ENCODE data around the gene ACADM. TPM values are rescaled to one million over a fixed set of nuclear protein-coding genes. Genes with fewer than 3 reads are reported as not detected.
A peak's percentile ranks its signal among the peaks of the same experiment; 100 is the strongest.
"Not testable (repeated sequence)": the region's sequence is repeated elsewhere in the genome, so short reads cannot be mapped to it uniquely, and the experiment has no call there.

ACADM gene
- total and polyA plus RNA-seq, 2 of the 13 experiments (the other 11 are each of a cell fraction or from before 2014, with no cell fraction given) = 43.7 to 92.2 TPM

- H2AFZ ChIP-seq (ENCODE audit: low read length); H3K36me3 ChIP-seq (replicated peaks in 1 of 2; ENCODE audit: control insufficient read depth in 1 of 2, insufficient read depth in 2 of 2, low read length in 2 of 2); H3K79me2 ChIP-seq (ENCODE audit: insufficient read depth, low read length); H3K27ac ChIP-seq (ENCODE audit: extremely low read length, insufficient read depth, low read length); DNase-seq (ENCODE audit: low spot score); H3K9ac ChIP-seq (ENCODE audit: insufficient read depth, low read depth, low read length); H4K20me1 ChIP-seq (ENCODE audit: insufficient read depth, low read length); intact Hi-C loops (cut with micrococcal nuclease; ENCODE audit: unreplicated experiment); H3K27me3 ChIP-seq (ENCODE audit: control insufficient read depth in 1 of 2, insufficient read depth in 2 of 2, low read length in 2 of 2); FAIRE-seq; POLR2A ChIA-PET; H3K9me3 ChIP-seq (ENCODE audit: low read length); H3K4me1 ChIP-seq (ENCODE audit: insufficient read depth, low read length); H3K4me3 ChIP-seq (replicated peaks in 1 of 3; ENCODE audit: insufficient read depth in 1 of 3, low read depth in 2 of 3, low read length in 3 of 3); BruUV-seq (replicated peaks); H3K4me2 ChIP-seq (ENCODE audit: low read depth, low read length); in situ Hi-C loops (cut with HindIII; ENCODE audit: extremely low pct_ligation_motif_present, low pct_unique_long_range_greater_than_20kb); CTCF ChIA-PET (ENCODE audit: low intra/inter-chr PET ratio, low total read pairs): not testable (repeated sequence)
- 85% methylated on average over 2 of the region's 2 CpGs for WGBS (ENCODE audit: low lambda C conversion rate)
- ATAC-seq = peak; percentile 4; the same call in 1 of the 3 replicates
- TF ChIP-seq ZNF770 (CRISPR knock-in tag; IDR thresholded peaks at IDR 0.05) (peak; percentile 72), ZNF121 (CRISPR knock-in tag; IDR thresholded peaks at IDR 0.05) (peak; percentile 56)
Measured at GRCh38 chr1:75801480-75801879, 77.0 kb downstream of the ACADM start.

GRCh38 chr1:75808921-75809320, 84.4 kb downstream of the ACADM start:
- in situ Hi-C loops (cut with HindIII; ENCODE audit: extremely low pct_ligation_motif_present, low pct_unique_long_range_greater_than_20kb) = no loop called here
- Histone ChIP-seq H4K20me1 (ENCODE audit: insufficient read depth, low read length) (no peaks in the 10 kb centered on the region), H3K4me1 (ENCODE audit: insufficient read depth, low read length) (peaks cover 9% of the 10 kb centered on the region; the same call in 1 of the 2 replicates), H2AFZ (ENCODE audit: low read length) (no peak overlapping the region), H3K9me3 (ENCODE audit: low read length) (no peaks in the 10 kb centered on the region), H3K36me3 (replicated peaks in 1 of 2; ENCODE audit: control insufficient read depth in 1 of 2, insufficient read depth in 2 of 2, low read length in 2 of 2) (no peaks in the 10 kb centered on the region), H3K4me3 (replicated peaks in 1 of 3; ENCODE audit: insufficient read depth in 1 of 3, low read depth in 2 of 3, low read length in 3 of 3) (no peak overlapping the region), H3K79me2 (ENCODE audit: insufficient read depth, low read length) (no peaks in the 10 kb centered on the region), H3K27me3 (ENCODE audit: control insufficient read depth in 1 of 2, insufficient read depth in 2 of 2, low read length in 2 of 2) (no peaks in the 10 kb centered on the region), H3K9ac (ENCODE audit: insufficient read depth, low read depth, low read length) (no peak overlapping the region), H3K4me2 (ENCODE audit: low read depth, low read length) (no peak overlapping the region), H3K27ac (ENCODE audit: extremely low read length, insufficient read depth, low read length) (no peak overlapping the region)
- no peak for TF ChIP-seq HNRNPK (IDR thresholded peaks at IDR 0.05; ENCODE audit: low read depth, low read length, poor library complexity, severe bottlenecking)
- no peak for TF ChIP-seq FUBP1 (CRISPR knock-in tag; IDR thresholded peaks at IDR 0.05; ENCODE audit: borderline replicate concordance)
- no peak for TF ChIP-seq ZBTB3 (CRISPR knock-in tag; IDR thresholded peaks at IDR 0.05; ENCODE audit: borderline replicate concordance, low read depth)
- TF ChIP-seq ZNF234 (CRISPR knock-in tag; conservative IDR thresholded peaks at IDR 0.05) = no peak
- no peak for TF ChIP-seq HIC2 (CRISPR knock-in tag; IDR thresholded peaks at IDR 0.05; ENCODE audit: low read depth)
- TF ChIP-seq PITX1 (CRISPR knock-in tag; IDR thresholded peaks at IDR 0.05) = no peak
- BruUV-seq (replicated peaks) = no TSS peak
- intact Hi-C loops (cut with micrococcal nuclease; ENCODE audit: unreplicated experiment) = no loop called here
- no peak for ATAC-seq
- POLR2A ChIA-PET = interaction anchor here (1.5 kb wide), 1 partner anchor 23 kb away, joined by 5 read pairs; the partner anchor contains the start of gene RABGGTB
- CTCF ChIA-PET (ENCODE audit: low intra/inter-chr PET ratio, low total read pairs) = no interaction called here
- FAIRE-seq = no peak
- WGBS (ENCODE audit: low lambda C conversion rate) = 17% methylated on average over 4 of the region's 4 CpGs
- no peak for DNase-seq (ENCODE audit: low spot score)
